Tibial nerve (tissue), 3 donors: ENCODE data around the gene LACTBL1.

Experiments used
- CTCF ChIP-seq, 5 experiments: fragments of 200-600 bp in 3 of 5; fragments of 450-650 bp in 2 of 5; sonication (generic) in 3 of 5; IDR thresholded peaks; one replicate each; pipeline ENCODE4 v1.5.1; 2016 to 2019; ENCODE audit warnings: antibody characterized with exemption in 5 of 5, mild to moderate bottlenecking in 3 of 5, moderate library complexity in 2 of 5
- POLR2A ChIP-seq, 2 donors: fragments of 450-650 bp; IDR thresholded peaks; one replicate each; pipeline ENCODE4 v1.6.1; 2017; ENCODE audit warnings: antibody characterized with exemption in 2 of 2, mild to moderate bottlenecking in 2 of 2, moderate library complexity in 2 of 2

- TF ChIP-seq CTCF (IDR thresholded peaks at IDR 0.05) (no peak), POLR2A (IDR thresholded peaks at IDR 0.05) (no peak)
Measured at GRCh38 chr1:22962558-22962957, 10.1 kb downstream of the LACTBL1 start.
